A673 (cell line): Measurements from ENCODE around the gene OR9I1. TPM values are rescaled to one million over a fixed set of nuclear protein-coding genes. Genes with fewer than 3 reads are reported as not detected.

Source experiments
- BruUV-seq: library from RNA; stranded (reverse); fragments of 400-500 nt; replicated peaks from 2 replicates; lab custom pipeline; 2021; lab: Mats Ljungman, UMichigan
- CTCF ChIA-PET: fragments of 300-600 bp; sonication (Branson Sonifier 250); formaldehyde crosslinking; loops from one replicate; lab custom pipeline; 2022; ENCODE audit warnings: antibody characterized with exemption; lab: Charles Lee
- POLR2A ChIA-PET: fragments of 300-600 bp; sonication (Branson Sonifier 250); formaldehyde crosslinking; loops from one replicate; lab custom pipeline; 2022; ENCODE audit warnings: antibody characterized with exemption; ENCODE audit not compliant: low non-redundant PET; lab: Charles Lee
- DNase-seq: peaks from one replicate; pipeline ENCODE4 v3.0.0-alpha.2; 2015; ENCODE audit warnings: low spot score
- H3K27ac ChIP-seq: fragments of 200-600 bp; sonication (generic); 2 replicates; pipeline ENCODE4 v1.5.1; 2016; ENCODE audit warnings: mixed run types, low read depth, mild to moderate bottlenecking, mixed read lengths, antibody characterized with exemption, low read length; ENCODE audit not compliant: poor library complexity, severe bottlenecking
- H3K27me3 ChIP-seq: fragments of 200-600 bp; sonication (generic); replicated peaks from 2 replicates; pipeline ENCODE4 v1.6.1; 2017; ENCODE audit warnings: mixed run types, low read depth, mild to moderate bottlenecking, mixed read lengths, antibody characterized with exemption, low read length; ENCODE audit not compliant: insufficient read depth, poor library complexity
- H3K36me3 ChIP-seq: fragments of 200-600 bp; sonication (generic); 2 replicates; pipeline ENCODE4 v1.6.1; 2016; ENCODE audit warnings: mixed run types, mild to moderate bottlenecking, mixed read lengths, antibody characterized with exemption, low read length; ENCODE audit not compliant: insufficient read depth, poor library complexity, severe bottlenecking
- H3K4me1 ChIP-seq: fragments of 200-600 bp; sonication (generic); 2 replicates; pipeline ENCODE4 v1.6.1; 2017; ENCODE audit warnings: mixed run types, mild to moderate bottlenecking, mixed read lengths, antibody characterized with exemption, low read length; ENCODE audit not compliant: insufficient read depth, poor library complexity, severe bottlenecking
- H3K4me3 ChIP-seq: fragments of 200-600 bp; sonication (generic); 2 replicates; pipeline ENCODE4 v1.5.1; 2016; ENCODE audit warnings: low read depth, mixed run types, mild to moderate bottlenecking, mixed read lengths, low read length; ENCODE audit not compliant: poor library complexity, severe bottlenecking
- H3K9me3 ChIP-seq: fragments of 200-600 bp; sonication (generic); 2 replicates; pipeline ENCODE4 v1.6.1; 2016; ENCODE audit warnings: mixed run types, low read depth, mild to moderate bottlenecking, mixed read lengths, antibody characterized with exemption, low read length; ENCODE audit not compliant: poor library complexity, severe bottlenecking
- CTCF ChIP-seq: fragments of 300-800, 200-600 bp; sonication (generic); conservative IDR thresholded peaks from 2 replicates; pipeline ENCODE4 v1.5.1; 2017; ENCODE audit warnings: low read depth, mild to moderate bottlenecking, antibody characterized with exemption, low read length, moderate library complexity, mixed read lengths
- EZH2 ChIP-seq: fragments of 200-600 bp; sonication (generic); IDR thresholded peaks from 2 replicates; pipeline ENCODE4 v1.6.1; 2017; ENCODE audit warnings: borderline replicate concordance, low read depth, mild to moderate bottlenecking, mixed read lengths, antibody characterized with exemption, low read length; ENCODE audit not compliant: poor library complexity, severe bottlenecking
- intact Hi-C: fragments of 100-400 bp; cut with micrococcal nuclease; formaldehyde crosslinking; loops from one replicate; pipeline ENCODE4 v1.10.0; 2022; ENCODE audit not compliant: unreplicated experiment
- total RNA-seq: library from RNA; stranded (reverse); gene quantifications from 2 replicates; pipeline ENCODE4 v1.2.3, GENCODE V29; 2021

The OR9I1 gene
- total RNA-seq, 1 experiment from 2014 or later = not detected

DNA sequence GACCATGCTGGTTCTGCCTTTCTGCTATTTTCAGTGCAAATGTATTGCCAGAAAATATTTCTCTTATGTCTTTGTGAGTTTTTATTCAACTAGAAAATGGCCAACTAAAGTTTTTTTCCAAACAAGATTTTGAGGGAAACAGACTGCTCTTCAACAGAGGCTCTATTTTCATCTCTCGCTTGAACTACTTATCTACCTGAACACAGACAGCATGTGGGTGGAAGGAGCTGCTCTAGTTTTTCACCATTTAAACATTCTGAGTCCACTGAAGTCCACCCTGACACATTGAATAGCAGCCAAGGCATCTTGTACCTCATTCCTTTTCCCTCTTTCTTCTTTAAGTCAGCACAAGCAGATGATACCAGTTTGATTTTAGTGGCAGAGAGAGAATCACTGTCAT, 9.8 kb upstream of the OR9I1 start:
- BruUV-seq = no TSS peak
- H3K27ac ChIP-seq = no peak overlapping the region
- ChIA-PET POLR2A (no interaction called here), CTCF (no interaction called here)
- TF ChIP-seq EZH2 = no peak
- no peak for DNase-seq
- H3K9me3 ChIP-seq = no peaks in the 10 kb centered on the region
- no peaks in the 10 kb centered on the region for H3K36me3 ChIP-seq
- H3K27me3 ChIP-seq = no peaks in the 10 kb centered on the region
- H3K4me3 ChIP-seq = no peak overlapping the region
- no peaks in the 10 kb centered on the region for H3K4me1 ChIP-seq
- intact Hi-C loops = no loop called here

DNA sequence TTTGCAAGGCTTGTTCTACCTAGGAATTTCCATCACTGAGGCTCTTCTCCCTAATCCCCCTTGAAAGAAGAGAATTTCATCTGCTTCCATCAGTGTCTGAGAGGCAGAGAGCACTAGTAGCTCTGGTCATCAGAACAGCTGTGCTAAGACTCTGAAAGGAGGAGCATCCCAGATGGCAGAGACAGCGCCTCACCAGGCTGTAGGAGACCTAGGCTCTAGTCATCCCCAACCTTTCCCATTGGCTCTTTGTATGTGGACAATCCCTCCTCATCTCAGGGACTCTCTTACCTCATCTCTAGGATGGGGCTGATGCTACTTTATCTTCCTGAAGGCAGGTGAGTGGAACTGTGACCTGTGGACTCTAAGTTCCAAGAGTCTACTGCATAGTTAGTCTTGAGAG, 8.8 kb upstream of the OR9I1 start:
- intact Hi-C loops = no loop called here

DNA sequence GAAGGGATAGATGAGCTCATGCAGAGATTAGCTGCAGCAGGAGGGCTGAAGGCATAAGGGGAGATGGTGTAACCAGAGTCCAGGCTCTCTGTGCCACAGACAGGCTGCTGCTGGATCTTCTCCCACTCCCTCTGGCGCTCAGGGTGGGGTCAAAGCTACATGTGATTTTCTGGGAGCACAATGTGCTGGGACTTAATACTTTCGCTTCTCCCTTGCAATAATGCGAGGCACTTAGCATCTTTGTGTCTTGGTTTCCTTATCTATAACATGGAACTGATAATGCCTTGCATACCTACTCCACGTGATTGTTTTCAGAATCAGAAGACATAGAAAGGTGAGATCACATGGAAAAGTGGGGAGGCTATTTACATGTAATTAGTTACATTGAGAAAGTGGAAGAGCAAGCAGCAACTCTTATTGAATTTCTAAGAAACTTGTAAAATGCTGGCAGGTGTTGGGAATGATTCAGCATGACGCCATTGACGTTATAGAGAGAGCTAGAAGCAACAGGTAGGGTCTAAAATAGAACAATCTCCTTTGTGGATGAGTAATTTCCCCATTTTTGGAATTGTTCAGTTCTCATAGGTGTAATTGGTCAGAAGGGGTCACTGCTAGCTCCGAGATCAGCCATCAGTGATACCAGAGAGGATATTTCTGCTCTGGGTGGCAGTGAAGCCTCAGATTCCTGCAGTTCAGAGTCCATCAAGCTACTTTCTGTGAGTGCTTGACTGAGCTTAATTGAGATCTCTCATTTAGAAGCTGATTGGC, 8.2 kb upstream of the OR9I1 start:
- POLR2A ChIA-PET = no interaction called here
- CTCF ChIA-PET = no interaction called here
- BruUV-seq = no TSS peak
- H3K4me1 ChIP-seq = no peaks in the 10 kb centered on the region
- no peak for DNase-seq
- TF ChIP-seq EZH2 = no peak
- TF ChIP-seq CTCF = no peak
- no peak overlapping the region for H3K4me3 ChIP-seq
- intact Hi-C loops = no loop called here
- H3K27ac ChIP-seq = no peak overlapping the region
- H3K27me3 ChIP-seq = no peaks in the 10 kb centered on the region
- no peaks in the 10 kb centered on the region for H3K9me3 ChIP-seq
- H3K36me3 ChIP-seq = no peaks in the 10 kb centered on the region

More for the DNA sequence above, 8.8 kb upstream of the OR9I1 start:
- Histone ChIP-seq H3K4me3 (no peak overlapping the region), H3K9me3 (no peaks in the 10 kb centered on the region), H3K27ac (no peak overlapping the region), H3K27me3 (no peaks in the 10 kb centered on the region), H3K36me3 (no peaks in the 10 kb centered on the region), H3K4me1 (no peaks in the 10 kb centered on the region)
- BruUV-seq = no TSS peak
- CTCF ChIA-PET = no interaction called here
- no peak for DNase-seq
- POLR2A ChIA-PET = no interaction called here
- no peak for TF ChIP-seq EZH2
- TF ChIP-seq CTCF = no peak

- Histone ChIP-seq H3K4me1 (no peaks in the 10 kb centered on the region), H3K27ac (no peak overlapping the region), H3K36me3 (no peaks in the 10 kb centered on the region), H3K4me3 (no peak overlapping the region), H3K27me3 (peaks cover 8% of the 10 kb centered on the region), H3K9me3 (no peaks in the 10 kb centered on the region)
- no peak for TF ChIP-seq EZH2
- no peak for TF ChIP-seq CTCF
- ChIA-PET POLR2A (no interaction called here), CTCF (no interaction called here)
- intact Hi-C loops = no loop called here
- BruUV-seq = no TSS peak
- no peak for DNase-seq
Measured at GRCh38 chr11:58127350-58127749, 2.0 kb upstream of the OR9I1 start.
